PC-3 (cell line): ENCODE data around the gene IFNA7. TPM values are rescaled to one million over a fixed set of nuclear protein-coding genes. Genes with fewer than 3 reads are reported as not detected.
"Not testable (repeated sequence)": the region's sequence is repeated elsewhere in the genome, so short reads cannot be mapped to it uniquely, and the experiment has no call there.

Source experiments
- ATAC-seq: fragments of 200-7000 bp; cut with Tn5 transposase; 2 replicates; pipeline ENCODE4 v1.9.1; 2020; ENCODE audit warnings: mild to moderate bottlenecking, moderate library complexity
- Bru-seq: library from RNA; stranded (reverse); fragments of 400-500 nt; gene quantifications from one replicate; lab custom pipeline; 2021; lab: Mats Ljungman, UMichigan
- BruChase-seq, 2 experiments: library from RNA; stranded (reverse); fragments of 400-500 nt; gene quantifications; one replicate each; lab custom pipeline; 2021; lab: Mats Ljungman, UMichigan
- BruUV-seq: library from RNA; stranded (reverse); fragments of 400-500 nt; replicated peaks from 2 replicates; lab custom pipeline; 2021; lab: Mats Ljungman, UMichigan
- CTCF ChIA-PET: fragments of 300-600 bp; sonication (Branson Sonifier 250); formaldehyde crosslinking; loops from one replicate; lab custom pipeline; 2022; ENCODE audit warnings: antibody characterized with exemption; lab: Charles Lee
- POLR2A ChIA-PET: fragments of 300-600 bp; sonication (Branson Sonifier 250); formaldehyde crosslinking; loops from one replicate; lab custom pipeline; 2022; ENCODE audit warnings: antibody characterized with exemption; ENCODE audit not compliant: unreplicated experiment; lab: Charles Lee
- DNase-seq: peaks from one replicate; pipeline ENCODE4 v3.0.0-alpha.2; 2015
- H2AFZ ChIP-seq: fragments of 300-600 bp; sonication (generic); 2 replicates; pipeline ENCODE4 v1.6.0; 2016; ENCODE audit warnings: antibody characterized with exemption, low read length
- H3F3A ChIP-seq: fragments of 300-600 bp; sonication (generic); one replicate; pipeline ENCODE4 v1.6.0; 2017; ENCODE audit warnings: antibody characterized with exemption, low read length, control low read depth, mild to moderate bottlenecking; ENCODE audit not compliant: unreplicated experiment
- H3K27ac ChIP-seq: fragments of 300-600 bp; sonication (generic); 2 replicates; pipeline ENCODE4 v1.5.1; 2016; ENCODE audit warnings: mild to moderate bottlenecking, low read length
- H3K27me3 ChIP-seq: fragments of 300-600 bp; sonication (generic); 2 replicates; pipeline ENCODE4 v1.6.1; 2016; ENCODE audit warnings: low read length, mixed read lengths
- H3K36me3 ChIP-seq: fragments of 300-600 bp; sonication (generic); 2 replicates; pipeline ENCODE4 v1.6.1; 2016; ENCODE audit warnings: low read depth, mixed run types, low read length, mixed read lengths
- H3K4me1 ChIP-seq: fragments of 300-600 bp; sonication (generic); 2 replicates; pipeline ENCODE4 v1.5.1; 2016; ENCODE audit warnings: low read length; ENCODE audit not compliant: insufficient read depth
- H3K4me2 ChIP-seq: fragments of 300-600 bp; sonication (generic); 2 replicates; pipeline ENCODE4 v1.6.0; 2016; ENCODE audit warnings: low read length
- H3K4me3 ChIP-seq: fragments of 300-600 bp; sonication (generic); 2 replicates; pipeline ENCODE4 v1.5.1; 2016; ENCODE audit warnings: mild to moderate bottlenecking, low read length, mixed read lengths
- H3K79me2 ChIP-seq: fragments of 300-600 bp; sonication (generic); 2 replicates; pipeline ENCODE4 v1.6.1; 2017; ENCODE audit warnings: low read length, mixed read lengths
- H3K9ac ChIP-seq: fragments of 300-600 bp; sonication (generic); 2 replicates; pipeline ENCODE4 v1.6.0; 2016; ENCODE audit warnings: mild to moderate bottlenecking, low read length
- H3K9me2 ChIP-seq: fragments of 300-600 bp; sonication (generic); replicated peaks from 2 replicates; pipeline ENCODE4 v1.6.1; 2016; ENCODE audit warnings: mixed run types, low read length, mixed read lengths
- H3K9me3 ChIP-seq: fragments of 300-600 bp; sonication (generic); 2 replicates; pipeline ENCODE4 v1.6.1; 2016; ENCODE audit warnings: low read length, mixed read lengths
- H4K20me1 ChIP-seq: fragments of 300-600 bp; sonication (generic); 2 replicates; pipeline ENCODE4 v1.6.1; 2016; ENCODE audit warnings: low read length, mixed read lengths
- EZH2 ChIP-seq: fragments of 300-600 bp; sonication (generic); IDR thresholded peaks from one replicate; pipeline ENCODE4 v1.6.1; 2017; ENCODE audit warnings: antibody characterized with exemption, mild to moderate bottlenecking, low read length; ENCODE audit not compliant: unreplicated experiment
- EZH2phosphoT487 ChIP-seq: fragments of 300-600 bp; sonication (generic); IDR thresholded peaks from 2 replicates; pipeline ENCODE4 v1.6.1; 2018; ENCODE audit warnings: mild to moderate bottlenecking, antibody characterized with exemption, low read length, borderline replicate concordance
- intact Hi-C: fragments of 100-400 bp; cut with micrococcal nuclease; formaldehyde crosslinking; loops from 2 replicates; pipeline ENCODE4 v1.9.0; 2023
- long read RNA-seq: library from polyadenylated mRNA; unstranded; transcript quantifications from one replicate; pipeline ENCODE4 v2.0.0, GENCODE V29; 2021; ENCODE audit not compliant: unreplicated experiment
- total RNA-seq: library from RNA; depleted of rRNA; stranded (reverse); fragments of >200 nt; gene quantifications from 2 replicates; pipeline ENCODE4 v1.2.3, GENCODE V29; 2014; rRNA removed
- TF ChIP-seq, protein P1 (sequence below): fragments of 300-600 bp; sonication (generic); conservative IDR thresholded peaks from 2 replicates; pipeline ENCODE4 v1.5.1; 2017; ENCODE audit warnings: antibody characterized with exemption, low read depth, mild to moderate bottlenecking, low read length

Gene IFNA7
- total RNA-seq (not detected in 2 replicates), Bru-seq, nascent RNA (not detected), BruChase-seq, experiment 1, labeled RNA remaining after a 6-hour chase (percentile 11 among the genes with signal in this experiment), BruChase-seq, experiment 2, labeled RNA remaining after a 2-hour chase (not detected)
- long read RNA-seq = 0 reads

DNA sequence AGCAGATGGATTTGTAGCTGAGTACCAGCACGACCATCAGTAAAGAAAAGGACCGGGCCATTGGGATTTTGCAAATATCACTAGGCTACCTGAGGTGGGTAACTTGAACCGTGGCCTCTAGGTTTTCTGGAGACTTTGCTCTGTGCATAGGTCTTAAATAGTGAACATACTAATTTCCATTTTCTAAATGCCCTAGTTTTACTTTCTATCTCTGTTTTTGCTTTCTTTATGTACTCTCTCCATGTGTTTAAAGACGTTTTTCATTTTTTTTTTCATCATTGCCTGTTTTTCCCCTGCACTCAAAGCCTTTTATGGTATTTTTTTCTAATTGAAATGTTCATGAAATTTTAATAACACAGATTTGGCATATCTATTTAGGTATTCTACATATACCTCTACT, at the start of gene IFNA7:
Gene IFNA7 (minus strand): TSS at position 101 of the 400 bp plus-strand sequence. CDS start 40 bp downstream, at position 61.
- POLR2A ChIA-PET, ATAC-seq, H3K9ac ChIP-seq, CTCF ChIA-PET, BruUV-seq, H3K9me3 ChIP-seq, H3K36me3 ChIP-seq, H2AFZ ChIP-seq, H3K4me1 ChIP-seq, H3K4me2 ChIP-seq, DNase-seq, H3F3A ChIP-seq, H3K4me3 ChIP-seq, H3K9me2 ChIP-seq, H3K79me2 ChIP-seq, H3K27ac ChIP-seq, intact Hi-C loops, H4K20me1 ChIP-seq: not testable (repeated sequence)
- H3K27me3 ChIP-seq = peaks cover 14% of the 10 kb centered on the region

DNA sequence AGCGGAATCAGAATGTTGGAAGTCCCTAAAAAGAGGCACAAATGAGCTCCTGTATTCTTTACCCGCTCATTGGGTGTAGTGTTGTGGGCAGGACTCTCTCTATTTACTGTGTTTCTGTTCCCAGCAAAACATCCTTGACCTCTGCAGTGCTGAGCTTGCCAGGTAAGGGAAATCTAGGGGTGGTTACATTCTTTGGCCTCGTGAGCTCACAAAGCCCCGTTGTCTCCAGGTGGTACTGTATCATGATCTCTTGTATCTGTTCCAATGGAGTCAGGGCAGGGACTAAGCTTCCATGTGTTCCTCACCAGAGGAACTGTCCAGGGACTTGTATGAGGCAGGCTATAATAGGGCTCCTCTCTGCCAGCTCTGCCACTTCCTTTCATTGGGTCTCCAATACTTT, 49.6 kb upstream of the IFNA7 start:
- no peak overlapping the region for H2AFZ ChIP-seq
- intact Hi-C loops = loop anchor here (2.0 kb wide), 3 partner anchors 67 to 203 kb away; no protein-coding TSS in a partner anchor
- no peaks in the 10 kb centered on the region for H3K79me2 ChIP-seq
- CTCF ChIA-PET = no interaction called here
- POLR2A ChIA-PET = no interaction called here
- H3K4me1 ChIP-seq = no peaks in the 10 kb centered on the region
- H3K9ac ChIP-seq = no peak overlapping the region
- no peak overlapping the region for H3K4me3 ChIP-seq
- no peaks in the 10 kb centered on the region for H3K9me3 ChIP-seq
- H3K27me3 ChIP-seq = peaks cover 14% of the 10 kb centered on the region
- H4K20me1 ChIP-seq = no peaks in the 10 kb centered on the region
- no TSS peak for BruUV-seq
- H3K36me3 ChIP-seq = no peaks in the 10 kb centered on the region
- no peaks in the 10 kb centered on the region for H3F3A ChIP-seq
- no peak for TF ChIP-seq EZH2phosphoT487
- no peak for TF ChIP-seq EZH2
- TF ChIP-seq, protein P1, sequence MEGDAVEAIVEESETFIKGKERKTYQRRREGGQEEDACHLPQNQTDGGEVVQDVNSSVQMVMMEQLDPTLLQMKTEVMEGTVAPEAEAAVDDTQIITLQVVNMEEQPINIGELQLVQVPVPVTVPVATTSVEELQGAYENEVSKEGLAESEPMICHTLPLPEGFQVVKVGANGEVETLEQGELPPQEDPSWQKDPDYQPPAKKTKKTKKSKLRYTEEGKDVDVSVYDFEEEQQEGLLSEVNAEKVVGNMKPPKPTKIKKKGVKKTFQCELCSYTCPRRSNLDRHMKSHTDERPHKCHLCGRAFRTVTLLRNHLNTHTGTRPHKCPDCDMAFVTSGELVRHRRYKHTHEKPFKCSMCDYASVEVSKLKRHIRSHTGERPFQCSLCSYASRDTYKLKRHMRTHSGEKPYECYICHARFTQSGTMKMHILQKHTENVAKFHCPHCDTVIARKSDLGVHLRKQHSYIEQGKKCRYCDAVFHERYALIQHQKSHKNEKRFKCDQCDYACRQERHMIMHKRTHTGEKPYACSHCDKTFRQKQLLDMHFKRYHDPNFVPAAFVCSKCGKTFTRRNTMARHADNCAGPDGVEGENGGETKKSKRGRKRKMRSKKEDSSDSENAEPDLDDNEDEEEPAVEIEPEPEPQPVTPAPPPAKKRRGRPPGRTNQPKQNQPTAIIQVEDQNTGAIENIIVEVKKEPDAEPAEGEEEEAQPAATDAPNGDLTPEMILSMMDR = no peak
- H3K9me2 ChIP-seq = no peaks in the 10 kb centered on the region
- no peak overlapping the region for H3K27ac ChIP-seq
- no peak for DNase-seq
- no peak for ATAC-seq
- no peak overlapping the region for H3K4me2 ChIP-seq

DNA sequence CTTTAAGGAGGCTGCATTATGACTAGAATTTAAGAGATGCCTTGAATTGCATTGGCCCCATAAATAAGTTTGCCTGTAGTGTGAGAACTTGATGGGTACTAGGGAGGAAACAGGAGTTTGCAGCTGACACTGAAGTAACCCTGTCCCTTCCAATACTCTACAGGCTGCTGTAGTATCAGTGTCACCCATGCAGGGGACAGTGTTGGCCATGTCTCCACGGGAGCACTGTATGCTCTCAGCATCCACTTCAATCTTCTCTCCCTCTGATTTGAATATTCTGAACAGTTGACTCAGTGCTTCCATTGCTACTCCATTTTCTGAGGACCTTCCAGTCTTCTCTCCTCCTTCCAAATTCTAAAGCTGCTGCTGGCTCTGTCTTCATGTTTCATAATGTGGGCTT, 49.2 kb upstream of the IFNA7 start:
- ATAC-seq = no peak
- H3K79me2 ChIP-seq = no peaks in the 10 kb centered on the region
- BruUV-seq = no TSS peak
- intact Hi-C loops = no loop called here
- no peak overlapping the region for H3K9ac ChIP-seq
- ChIA-PET POLR2A (no interaction called here), CTCF (no interaction called here)
- H2AFZ ChIP-seq = no peak overlapping the region
- TF ChIP-seq EZH2 (no peak), EZH2phosphoT487 (no peak)
- TF ChIP-seq, protein P1 = no peak
- H3K27ac ChIP-seq = no peak overlapping the region
- no peak for DNase-seq
- peaks cover 14% of the 10 kb centered on the region for H3K27me3 ChIP-seq
- no peak overlapping the region for H3K4me3 ChIP-seq
- no peak overlapping the region for H3K4me2 ChIP-seq
- H3F3A ChIP-seq = no peaks in the 10 kb centered on the region
- H3K9me3 ChIP-seq = no peaks in the 10 kb centered on the region
- H3K9me2 ChIP-seq = no peaks in the 10 kb centered on the region
- H4K20me1 ChIP-seq = no peaks in the 10 kb centered on the region
- H3K36me3 ChIP-seq = no peaks in the 10 kb centered on the region
- no peaks in the 10 kb centered on the region for H3K4me1 ChIP-seq
